Astrocyte of the hippocampus (primary cell): Measurements from ENCODE around the gene ARSJ.

Experiments
- DNase-seq: peaks from one replicate; pipeline ENCODE4 v3.0.0; 2011; ENCODE audit warnings: low read depth, low spot score

Gene ARSJ

DNA sequence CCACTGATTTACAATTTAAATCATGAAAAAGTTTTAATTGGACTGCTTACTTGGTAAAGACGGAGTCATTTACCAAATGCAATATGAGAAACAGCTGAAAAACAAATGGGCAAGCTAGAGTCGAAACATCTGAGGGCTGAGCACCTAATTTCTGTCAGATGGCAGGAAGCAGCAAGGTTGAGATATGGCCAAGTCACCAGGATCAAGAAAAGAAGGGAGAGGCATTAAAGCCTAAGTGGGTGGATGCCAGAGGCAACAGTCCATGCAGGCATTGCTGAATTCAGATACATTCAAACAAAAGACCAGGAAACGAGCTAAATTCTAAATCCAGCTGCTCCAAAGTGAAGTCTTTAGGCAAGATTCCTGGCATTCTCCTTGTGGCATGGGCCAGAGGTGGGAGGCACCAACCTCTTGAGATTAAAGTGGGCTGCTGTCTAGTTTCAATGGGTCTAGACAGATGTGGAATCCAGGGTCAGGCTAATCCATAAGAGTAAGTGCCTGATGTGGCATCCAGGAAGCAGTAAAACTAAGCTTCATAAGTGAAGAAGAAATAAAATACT is 8.0 kb upstream of the ARSJ start:
- no peak for DNase-seq

- DNase-seq: no peak
Observed at GRCh38 chr4:113982181-113982580, 2.7 kb upstream of the ARSJ start.

DNA sequence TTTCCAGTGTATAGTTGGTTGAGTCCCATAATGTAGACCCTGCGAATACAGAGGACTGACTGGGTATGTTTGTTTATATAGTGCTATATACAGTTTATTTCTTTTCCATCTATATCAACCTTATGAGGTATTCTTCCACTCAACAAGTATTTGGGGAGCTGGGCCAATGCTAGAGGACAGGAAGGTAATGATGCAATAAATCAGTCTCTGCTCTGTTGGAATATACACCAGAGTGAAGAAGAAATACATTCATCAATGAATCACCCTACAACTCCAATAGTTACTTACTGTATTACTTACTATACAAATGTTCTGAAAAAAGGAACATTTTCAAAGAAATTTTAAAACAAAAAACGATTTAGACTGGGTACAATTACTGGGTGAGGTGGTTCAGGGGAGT is 2.1 kb upstream of the ARSJ start:
- no peak for DNase-seq

GRCh38 chr4:113979905-113980615 is 613 bp upstream of the ARSJ start:
- DNase-seq: peak; percentile 70

DNA sequence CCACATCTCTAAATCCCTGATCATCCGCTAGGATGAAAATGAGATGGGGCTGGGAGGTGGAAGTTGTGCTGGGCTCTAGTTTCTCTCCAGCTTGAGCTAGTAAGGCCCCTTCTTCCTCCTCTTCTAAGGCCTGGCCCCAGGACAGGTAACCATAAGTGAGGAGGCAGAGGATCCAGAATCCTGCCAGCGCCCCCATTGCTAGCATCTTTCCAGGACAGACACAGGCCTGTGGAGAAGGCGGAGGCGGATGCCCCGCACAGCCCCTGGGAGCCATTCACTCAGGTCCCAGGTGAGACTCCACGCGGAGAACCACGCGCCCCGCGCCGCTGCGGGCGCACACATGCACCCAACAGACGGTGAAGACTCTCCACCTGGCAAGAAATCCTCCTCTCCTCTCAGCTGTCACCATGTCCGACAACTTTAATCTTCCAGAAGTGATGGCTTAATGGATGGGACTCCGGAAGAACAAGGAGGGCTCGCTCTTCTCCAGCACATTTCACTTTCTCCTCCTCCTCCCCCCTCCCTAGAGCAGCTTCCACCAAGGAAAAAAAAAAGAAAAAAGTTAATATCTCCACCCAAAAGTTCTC is 793 bp downstream of the ARSJ start:
- DNase-seq: peak; percentile 65

- no peak for DNase-seq
Observed at GRCh38 chr4:113978105-113978504, 1.3 kb downstream of the ARSJ start.

- peak; percentile 49 for DNase-seq
Observed at GRCh38 chr4:113977526-113977855, 2.0 kb downstream of the ARSJ start.

GRCh38 chr4:113976741-113977525 is 2.5 kb downstream of the ARSJ start:
- no peak for DNase-seq

DNA sequence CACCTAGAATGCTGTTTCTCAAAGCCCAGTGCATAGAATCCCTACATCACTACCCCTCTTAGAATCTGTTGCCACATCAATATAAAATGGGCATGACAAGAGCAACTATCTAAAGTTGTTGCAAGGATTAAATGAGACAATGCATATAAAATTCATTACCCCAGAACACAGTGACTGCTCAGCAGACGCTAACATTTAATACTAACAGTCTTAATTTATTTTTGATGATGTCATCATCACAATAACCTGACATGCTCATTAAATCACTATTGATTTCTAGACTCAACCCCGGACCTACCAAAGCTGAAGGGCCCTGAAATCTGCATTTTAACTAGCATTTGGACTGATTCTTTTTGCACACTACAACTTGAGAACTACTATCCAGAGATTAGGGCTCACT is 3.9 kb downstream of the ARSJ start:
- DNase-seq: no peak

GRCh38 chr4:113974467-113974866 is 5.0 kb downstream of the ARSJ start:
- no peak for DNase-seq

DNA sequence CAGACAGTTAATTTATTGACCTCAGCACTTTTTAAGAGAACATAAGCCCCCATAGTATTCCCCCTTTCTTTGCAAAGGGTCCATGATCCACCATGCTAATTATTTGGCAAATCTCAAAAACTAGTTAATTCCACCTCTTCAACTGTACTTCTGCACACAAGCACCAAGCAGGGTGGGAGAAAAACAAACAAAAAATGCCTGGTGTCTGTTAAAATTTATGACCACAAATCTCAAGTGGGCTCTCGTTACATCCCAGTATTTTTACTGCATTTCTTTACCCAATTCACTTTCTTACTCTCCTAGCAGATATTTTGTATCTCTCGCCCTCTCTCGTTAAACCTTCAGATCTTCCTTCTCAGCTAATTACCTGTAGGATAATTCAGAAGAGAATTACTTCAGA is 6.1 kb downstream of the ARSJ start:
- no peak for DNase-seq

DNA sequence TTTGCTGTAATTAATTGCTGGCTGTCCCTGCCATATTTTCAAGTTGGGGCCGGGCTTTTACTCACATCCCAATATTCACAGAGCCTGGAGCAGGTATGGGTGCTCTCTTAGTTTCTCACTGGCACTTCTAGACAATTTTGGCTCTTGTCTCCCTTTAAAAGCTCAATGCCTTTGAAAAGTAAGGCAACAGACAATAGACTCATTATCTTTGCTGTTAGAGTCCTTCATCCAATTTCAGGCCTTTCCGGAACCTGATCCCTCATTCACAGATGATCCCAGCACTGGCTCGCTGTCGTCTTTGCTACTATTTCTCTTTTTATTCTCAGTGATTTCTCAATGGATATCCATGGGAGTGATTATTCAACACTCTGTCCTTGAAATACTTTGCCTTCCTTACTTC is 6.7 kb downstream of the ARSJ start:
- no peak for DNase-seq

- DNase-seq: no peak
Observed at GRCh38 chr4:113971706-113972360, 7.6 kb downstream of the ARSJ start.

DNA sequence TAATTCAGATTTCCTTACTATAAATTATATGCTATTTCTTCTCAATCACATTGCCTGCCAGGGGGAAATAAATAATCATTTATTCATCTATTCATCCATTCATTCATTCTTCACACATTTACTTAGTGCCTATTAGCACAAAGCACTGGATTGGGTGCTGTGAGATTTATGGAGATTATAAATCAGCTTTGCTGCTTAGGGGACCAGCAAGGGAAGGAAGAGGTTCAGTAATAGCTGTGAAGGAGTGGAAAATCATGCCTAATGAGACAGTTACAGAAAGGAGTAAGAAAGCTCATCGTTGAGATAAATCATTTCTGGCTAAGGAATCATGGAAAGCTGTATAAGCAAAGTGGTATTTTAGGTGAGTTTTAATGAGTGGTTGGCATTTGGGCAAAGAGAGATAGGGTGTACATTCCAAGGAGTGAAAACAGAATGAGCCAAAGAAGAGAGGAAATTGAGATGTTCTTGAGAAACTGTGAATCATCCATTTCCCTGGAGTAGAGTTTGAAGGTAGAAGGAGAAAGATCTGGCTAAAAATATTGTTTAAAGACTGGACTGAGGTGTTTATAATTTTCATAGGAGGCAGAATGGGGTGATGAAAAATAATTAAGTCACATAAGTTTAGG is 9.6 kb downstream of the ARSJ start:
- DNase-seq: no peak

- DNase-seq: no peak
Observed at GRCh38 chr4:113968473-113968872, 11.0 kb downstream of the ARSJ start.

DNA sequence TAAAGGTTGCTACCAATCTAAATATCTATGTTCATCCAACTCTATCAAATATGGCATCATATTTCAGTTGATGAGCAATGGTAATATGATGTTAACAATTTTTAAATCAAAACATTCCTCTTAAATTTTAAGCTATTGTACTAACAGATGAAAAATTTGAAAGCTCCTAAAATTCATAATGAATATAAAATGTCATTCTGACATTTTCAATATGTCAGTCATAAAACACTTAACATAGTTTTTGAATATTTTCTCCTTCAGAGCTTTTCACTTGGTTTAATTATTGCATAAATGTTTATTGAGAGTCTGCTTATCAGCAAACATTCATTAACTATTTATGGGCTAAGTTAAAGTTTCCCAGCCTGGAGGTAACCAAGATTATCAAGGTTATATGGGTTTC is 11.8 kb downstream of the ARSJ start:
- no peak for DNase-seq

- DNase-seq: no peak
Observed at GRCh38 chr4:113962719-113963265, 16.7 kb downstream of the ARSJ start.

- no peak for DNase-seq
Observed at GRCh38 chr4:113962016-113962347, 17.5 kb downstream of the ARSJ start.

- no peak for DNase-seq
Observed at GRCh38 chr4:113960684-113961321, 18.6 kb downstream of the ARSJ start.

DNA sequence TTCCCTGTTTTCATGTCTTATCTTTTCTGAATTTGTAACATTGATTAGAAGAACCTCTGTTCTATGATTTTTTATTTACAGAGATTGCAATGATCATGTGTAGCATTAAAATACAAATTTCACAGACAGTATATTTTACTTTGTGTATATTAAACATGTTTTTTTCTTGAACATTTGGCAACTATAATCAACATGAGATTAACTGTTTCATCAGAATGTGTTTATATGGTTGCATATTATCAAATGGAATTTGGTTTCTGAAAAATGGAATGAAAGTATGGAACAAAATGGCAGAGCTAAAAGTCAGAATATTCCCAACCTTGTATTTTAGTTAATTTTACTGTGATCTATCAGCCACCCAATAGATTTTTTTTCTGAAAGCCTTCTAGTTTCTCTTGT is 19.9 kb downstream of the ARSJ start:
- DNase-seq: no peak
